Measurements from ENCODE around the gene CD274.

CD274 gene

GRCh38 chr9:5500441-5501235 lies 50.3 kb downstream of the CD274 start:
- DNase-seq = no peak

GRCh38 chr9:5502553-5502952 lies 52.2 kb downstream of the CD274 start:
- no peak for DNase-seq

DNA sequence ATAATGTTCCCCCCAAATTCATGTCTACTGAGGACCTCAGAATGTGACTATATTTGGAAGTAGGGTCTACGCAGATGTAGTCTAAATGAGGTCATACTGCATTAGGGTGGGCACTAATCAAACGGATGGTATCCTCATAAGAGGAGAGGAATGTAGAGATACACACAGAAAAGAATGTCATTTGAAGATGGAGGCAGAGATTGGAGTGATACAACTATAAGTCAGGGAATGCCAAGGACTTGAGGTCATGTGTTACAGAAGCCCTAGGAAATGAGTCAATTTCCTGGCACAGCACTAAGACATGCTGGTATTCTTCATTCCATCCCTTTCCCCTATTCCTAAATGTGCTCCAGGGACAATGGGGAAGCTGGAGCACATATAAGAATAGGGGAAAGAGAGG lies 59.2 kb downstream of the CD274 start:
- DNase-seq = no peak

- DNase-seq = no peak
Observed at GRCh38 chr9:5510360-5510931, 60.1 kb downstream of the CD274 start, which contains the start of gene PDCD1LG2. Gene PDCD1LG2 (plus strand): TSS chr9:5510531. CDS start chr9:5522547, 12,016 bp downstream.

- no peak for DNase-seq
Observed at GRCh38 chr9:5510989-5511388, 60.6 kb downstream of the CD274 start.

DNA sequence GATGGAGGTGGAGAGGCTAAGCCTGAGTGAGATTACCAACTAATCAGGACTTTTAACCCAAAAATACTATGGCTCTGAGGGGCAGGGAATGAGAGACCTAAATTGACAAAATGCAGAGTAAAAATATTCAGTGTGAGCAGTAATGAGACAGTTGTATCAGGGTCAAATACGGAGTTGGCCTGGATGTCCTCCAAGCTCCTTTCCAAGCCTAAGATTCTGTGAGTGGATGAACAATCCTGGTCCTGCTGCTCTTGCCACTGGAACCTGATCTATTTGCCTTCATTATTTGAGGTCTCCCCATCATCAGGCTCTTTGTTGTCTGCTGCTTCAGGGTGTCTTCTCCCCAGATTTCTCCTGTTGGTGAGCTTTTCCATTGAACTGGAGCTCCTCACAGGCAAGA lies 61.1 kb downstream of the CD274 start:
- DNase-seq = no peak

GRCh38 chr9:5511935-5512580 lies 61.7 kb downstream of the CD274 start:
- no peak for DNase-seq

DNA sequence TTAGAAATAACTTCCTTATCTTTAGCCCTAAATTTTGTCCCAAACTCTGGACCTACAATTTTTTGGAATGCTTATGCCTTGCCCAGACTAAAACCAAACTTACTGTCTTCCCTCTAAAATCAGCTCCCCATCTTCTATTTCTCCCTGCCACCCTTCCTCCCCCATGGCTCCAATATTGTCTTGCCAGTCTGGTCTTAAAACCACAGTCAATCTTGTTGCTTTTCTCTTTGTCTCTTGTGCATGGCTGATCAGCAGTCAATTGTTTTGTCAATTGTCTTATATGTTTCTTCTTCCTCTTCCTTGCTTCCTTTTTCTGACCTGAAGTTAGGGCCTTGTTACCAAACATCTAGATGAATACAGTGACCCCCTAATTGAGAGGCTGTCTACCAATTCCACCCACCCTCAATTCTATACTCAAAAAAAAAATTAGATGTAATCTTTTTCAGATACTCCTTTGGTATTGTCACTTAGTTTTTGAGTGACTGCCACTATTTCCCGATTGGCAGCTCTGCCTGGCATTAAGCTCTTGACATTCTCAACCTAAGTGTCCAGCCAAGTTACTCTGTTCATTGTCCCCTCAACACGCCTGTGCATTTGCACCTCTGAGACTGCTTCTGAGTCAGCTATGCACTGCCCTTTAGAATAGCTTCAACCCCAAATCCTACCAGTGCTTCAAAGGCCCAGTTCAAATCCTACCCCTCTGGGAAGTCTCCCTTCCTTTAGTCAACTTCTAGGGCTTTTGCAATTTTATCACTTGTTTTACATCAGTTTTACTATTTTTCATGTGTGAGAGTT lies 62.5 kb downstream of the CD274 start:
- no peak for DNase-seq

- DNase-seq = no peak
Observed at GRCh38 chr9:5513966-5514616, 63.7 kb downstream of the CD274 start.

DNA sequence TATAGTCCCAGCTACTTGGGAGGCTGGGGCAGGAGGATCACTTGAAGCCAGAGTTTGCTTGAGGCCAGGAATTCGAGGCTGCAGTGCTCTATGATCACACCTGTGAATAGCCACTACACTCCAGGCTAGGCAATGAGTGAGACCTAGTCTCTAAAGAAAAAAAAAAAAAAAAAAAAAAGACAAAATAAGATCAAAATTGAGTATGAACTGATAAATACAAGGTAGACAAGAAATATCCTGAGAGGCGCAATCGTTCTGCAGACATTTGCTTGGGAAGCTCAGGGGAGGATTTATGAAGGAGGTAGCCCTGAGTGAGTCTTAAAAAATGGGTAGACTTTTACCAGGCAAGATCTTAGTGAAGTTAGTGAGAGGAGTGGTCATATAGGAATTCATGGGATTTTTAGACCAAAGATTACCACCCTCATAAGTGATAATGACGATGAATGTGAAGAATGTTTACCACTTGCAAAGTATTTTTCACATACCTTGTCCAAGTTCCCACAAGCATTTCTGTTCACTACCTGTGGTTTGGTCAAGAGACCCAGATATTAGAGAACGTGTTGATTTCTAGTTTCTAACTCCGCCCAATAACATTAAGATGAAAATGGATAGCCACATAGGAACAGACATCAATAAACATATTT lies 64.4 kb downstream of the CD274 start:
- DNase-seq = no peak

GRCh38 chr9:5515261-5515650 lies 64.9 kb downstream of the CD274 start:
- DNase-seq = no peak

DNA sequence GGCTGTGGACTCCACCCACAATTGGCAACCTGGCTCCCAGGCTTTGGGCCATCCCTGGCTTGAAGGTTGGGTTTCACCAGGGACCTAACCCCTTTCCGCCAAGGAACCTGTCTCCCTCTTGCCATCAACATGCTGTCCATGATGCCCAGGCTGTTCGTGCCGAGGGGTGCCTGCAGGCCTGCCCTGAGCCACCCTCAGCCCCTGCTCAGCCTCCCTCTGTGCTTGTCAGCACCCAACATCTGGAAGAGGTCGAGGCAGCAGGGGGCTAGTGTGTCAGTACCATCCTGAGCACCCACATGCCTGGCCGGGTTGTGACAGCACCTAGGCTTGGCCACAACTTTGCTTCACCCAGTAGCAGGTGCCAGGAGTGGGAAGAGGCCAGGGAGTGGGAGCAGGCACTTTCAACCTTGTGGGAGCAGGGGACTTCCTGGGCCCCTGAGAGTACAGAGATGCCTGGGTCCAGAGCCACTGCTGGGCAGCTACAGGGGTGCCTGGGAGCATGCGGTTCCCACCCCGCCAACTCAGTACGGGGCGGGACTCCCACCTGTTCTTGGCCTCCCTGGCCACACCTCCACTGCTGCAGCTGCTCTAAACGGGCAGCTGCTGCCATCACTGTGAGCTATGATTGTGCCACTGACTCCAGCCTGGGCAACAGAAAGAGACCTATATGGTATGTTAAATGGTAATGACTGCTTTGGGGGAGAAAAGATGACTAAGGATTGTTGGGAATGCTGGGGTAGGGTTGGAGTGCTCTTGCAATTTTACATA lies 66.3 kb downstream of the CD274 start:
- no peak for DNase-seq

GRCh38 chr9:5518171-5518936 lies 68.0 kb downstream of the CD274 start:
- no peak for DNase-seq

- DNase-seq = no peak
Observed at GRCh38 chr9:5518937-5519319, 68.6 kb downstream of the CD274 start.
